NCI-H82 treated with DMSO at 0.1 percent for 48 hours (cell line): Measurements from ENCODE around the gene TGIF2.

Source experiments
- DNase-seq: peaks from one replicate; lab custom pipeline; 2025; ENCODE audit not compliant: unreplicated experiment; lab: John Stamatoyannopoulos, UW

TGIF2 gene

DNA sequence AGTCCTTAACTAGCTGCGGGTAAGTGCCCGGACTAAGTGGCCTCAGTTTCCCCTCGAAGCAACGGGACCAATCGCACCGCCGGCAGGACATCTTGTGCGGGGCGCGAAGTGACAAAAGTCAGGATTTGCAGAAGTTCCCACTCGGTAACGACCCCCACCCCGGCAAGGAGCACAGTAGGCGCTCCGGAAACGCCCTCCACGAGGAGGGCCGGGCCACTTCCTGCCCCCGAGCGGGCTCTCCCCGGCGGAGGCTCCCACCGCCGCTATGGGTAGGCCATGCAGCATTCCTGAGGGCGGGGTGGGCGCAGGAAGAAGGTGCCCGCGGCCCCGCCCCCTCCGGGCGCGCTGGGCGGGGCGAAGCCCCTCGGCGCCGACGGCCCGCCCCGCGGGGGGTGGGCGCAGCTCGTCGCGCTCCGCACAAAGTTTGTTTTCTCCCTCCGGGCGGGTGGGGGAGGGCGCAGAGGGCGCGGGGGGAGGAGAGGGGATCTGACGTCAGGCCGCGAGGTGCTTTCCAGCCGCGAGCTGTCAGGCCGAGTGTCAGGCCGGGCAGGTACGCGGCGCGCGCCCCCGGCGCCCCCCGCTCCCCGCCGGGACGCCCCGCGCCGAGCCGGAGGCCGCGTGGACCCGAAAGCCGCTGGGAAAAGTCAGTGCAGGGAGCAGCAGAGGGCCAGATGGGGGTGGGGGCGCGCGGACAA lies at the start of gene TGIF2:
Gene TGIF2, plus strand, starts transcription at position 495 of the 695 bp plus-strand sequence. CDS start 5,178 bp downstream, outside the sequence.
- peak; percentile 79 for DNase-seq

DNA sequence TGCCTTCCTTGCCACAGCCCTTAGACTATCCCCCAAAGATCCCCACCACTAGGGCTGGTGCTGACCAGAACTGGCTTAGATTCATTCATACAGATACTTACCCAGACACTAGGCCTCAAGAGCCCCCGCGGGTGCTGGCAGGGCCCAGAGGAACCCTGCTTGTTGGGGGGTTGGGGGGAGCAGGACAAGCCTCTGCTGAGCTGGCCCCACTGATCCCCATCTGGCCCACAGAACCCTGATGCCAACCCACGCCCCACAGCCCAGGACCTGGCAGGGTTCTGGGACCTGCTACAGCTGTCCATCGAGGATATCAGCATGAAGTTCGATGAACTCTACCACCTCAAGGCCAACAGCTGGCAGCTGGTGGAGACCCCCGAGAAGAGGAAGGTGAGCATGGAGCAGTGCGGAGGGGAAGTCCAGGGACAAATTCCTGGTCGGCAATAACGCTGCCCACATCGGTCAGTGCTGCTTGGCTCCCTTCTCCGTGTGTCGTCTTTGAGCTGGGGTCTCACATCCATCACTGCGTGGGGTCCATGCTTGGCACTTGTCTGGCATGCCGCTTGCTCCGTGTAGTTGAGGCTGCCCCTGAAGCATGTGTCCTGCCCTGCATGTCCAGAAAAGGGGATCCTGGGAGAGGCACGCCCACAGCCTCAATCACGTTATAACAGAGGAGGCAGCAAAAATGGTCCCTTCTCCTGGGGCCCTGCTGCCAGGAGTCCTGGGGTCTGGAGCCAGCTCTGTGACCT lies 47.6 kb upstream of the TGIF2 start:
- no peak for DNase-seq

DNA sequence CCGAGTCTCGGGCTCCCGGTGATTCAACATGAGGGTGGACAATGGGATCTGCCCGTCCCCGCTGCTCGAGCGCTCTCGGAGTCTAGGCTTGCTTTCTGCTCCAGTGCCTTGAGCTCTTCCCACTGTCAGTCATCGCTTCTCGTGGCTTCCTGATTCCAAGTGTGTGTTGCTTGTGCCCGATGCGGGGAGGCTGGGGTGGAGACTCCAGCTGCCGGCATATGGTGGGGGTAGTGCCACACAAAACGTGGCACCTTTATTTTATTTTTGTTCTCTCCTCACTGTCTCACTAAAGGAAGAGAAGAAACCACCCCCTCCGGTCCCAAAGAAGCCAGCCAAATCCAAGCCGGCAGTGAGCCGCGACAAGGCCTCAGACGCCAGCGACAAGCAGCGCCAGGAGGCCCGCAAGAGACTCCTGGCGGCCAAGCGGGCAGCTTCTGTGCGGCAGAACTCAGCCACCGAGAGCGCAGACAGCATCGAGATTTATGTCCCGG lies 46.8 kb upstream of the TGIF2 start:
- DNase-seq: no peak

DNA sequence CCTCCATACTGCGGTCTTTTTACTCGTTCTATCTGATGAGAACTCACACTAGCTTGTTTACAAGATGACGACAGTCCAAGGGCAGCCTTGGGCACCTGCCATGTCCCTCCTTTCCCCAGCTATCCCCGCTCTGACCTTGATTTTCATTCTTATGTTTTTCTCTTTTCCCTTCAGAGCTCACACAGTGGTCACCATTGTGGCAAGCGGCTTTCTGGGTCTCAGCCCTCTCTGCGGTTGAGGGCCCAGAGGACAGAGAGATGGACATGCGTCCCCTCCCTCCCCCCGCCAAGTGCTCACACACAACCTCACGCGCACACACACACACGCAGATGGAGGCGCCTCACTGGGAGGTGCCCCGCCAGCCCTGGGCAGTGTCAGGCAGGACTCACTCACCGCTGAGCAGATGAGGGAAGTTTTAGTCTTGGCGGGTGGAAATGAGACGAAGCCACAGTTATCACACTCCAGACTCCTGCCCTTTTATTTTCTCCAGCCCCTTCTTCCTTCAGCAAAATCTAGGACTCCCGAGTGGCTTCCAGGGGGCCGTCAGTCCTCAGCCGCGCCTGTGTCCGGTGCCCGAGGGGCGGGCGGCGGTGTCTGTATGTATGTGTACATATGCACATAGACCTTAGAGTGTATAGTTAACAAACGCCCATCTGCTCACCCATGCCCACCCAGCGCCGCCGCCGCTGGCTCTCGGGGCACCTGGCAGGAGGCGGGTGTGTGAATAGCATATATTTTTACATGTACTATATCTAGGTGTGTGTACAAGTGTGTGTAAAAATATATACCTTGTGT lies 45.9 kb upstream of the TGIF2 start:
- DNase-seq: no peak

DNA sequence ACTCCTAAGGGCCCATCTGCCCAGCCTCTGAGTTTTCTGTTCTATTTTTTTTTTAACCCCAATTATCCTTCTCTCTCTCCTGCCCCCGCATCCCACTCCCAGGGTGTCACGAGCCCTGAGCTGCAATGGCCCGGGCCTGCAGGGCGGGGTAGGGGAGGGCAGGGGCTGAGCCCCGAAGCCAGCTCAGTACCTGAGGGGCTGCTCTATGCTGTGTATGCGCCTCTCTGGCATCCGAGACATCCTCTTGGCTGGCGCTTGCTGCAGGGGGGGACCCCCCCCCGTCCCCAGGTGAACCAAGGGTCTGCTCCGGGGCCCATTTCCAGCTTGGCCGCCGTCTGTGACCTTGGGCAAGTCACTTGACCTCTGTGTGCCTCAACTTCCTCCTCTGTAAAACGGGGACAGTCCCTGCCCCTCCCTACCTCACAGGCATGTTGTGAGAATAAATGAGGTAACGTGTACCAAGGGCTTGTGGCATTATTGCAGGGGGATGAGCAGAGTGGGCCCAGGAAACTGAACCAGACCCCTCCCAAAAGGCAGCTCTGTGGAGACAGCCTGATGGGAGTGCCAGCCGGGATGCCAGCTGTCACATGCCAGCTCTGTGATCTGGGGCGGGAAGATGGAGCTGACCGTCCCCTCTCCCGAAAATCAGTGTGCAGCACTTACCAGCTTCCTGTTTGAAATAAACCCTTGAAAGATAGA lies 45.1 kb upstream of the TGIF2 start:
- no peak for DNase-seq

DNA sequence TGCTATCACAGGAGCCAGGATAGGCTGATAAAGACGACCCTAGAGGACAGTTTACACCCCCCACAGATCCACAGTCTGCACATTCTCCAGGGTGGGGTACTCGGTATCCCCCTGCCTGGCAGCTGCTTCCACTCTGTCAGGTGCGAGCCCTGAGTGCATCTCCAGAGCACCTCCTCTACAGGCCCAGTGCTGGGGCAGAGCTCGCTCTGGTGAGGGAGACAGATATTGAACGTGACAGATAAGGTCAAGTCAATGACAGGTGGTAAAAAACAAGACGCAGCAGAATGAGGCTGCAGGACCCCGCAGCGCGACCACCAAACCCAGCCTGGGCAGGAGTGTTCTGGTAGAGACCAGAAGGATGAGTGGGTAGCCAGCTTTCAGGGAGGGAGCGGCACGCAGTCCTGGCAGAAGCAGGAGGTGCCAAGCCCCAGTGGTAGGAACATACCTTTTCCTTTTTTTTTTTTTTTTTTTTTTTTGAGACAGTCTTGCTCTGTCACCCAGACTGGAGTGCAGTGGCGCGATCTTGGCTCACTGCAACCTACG lies 44.5 kb upstream of the TGIF2 start:
- no peak for DNase-seq

DNA sequence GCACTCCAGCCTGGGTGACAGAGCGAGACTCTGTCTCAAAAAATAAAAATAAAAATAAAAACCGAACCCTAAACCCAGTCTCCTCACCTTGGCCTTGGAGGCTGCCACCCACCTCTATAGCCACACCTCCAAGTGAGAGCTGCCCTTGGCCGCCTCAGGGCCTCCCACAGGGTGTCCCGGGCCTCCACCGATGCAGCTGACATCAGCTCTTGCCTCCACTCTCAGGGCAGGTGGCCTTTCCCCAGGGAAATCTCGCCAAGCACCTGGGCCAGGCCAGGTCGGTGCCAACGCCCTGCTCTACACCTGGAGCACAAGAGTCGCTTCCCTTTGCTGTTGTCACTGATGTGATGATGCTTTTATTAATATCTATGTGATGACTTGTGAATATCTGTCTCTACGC lies 41.0 kb upstream of the TGIF2 start:
- DNase-seq: no peak

DNA sequence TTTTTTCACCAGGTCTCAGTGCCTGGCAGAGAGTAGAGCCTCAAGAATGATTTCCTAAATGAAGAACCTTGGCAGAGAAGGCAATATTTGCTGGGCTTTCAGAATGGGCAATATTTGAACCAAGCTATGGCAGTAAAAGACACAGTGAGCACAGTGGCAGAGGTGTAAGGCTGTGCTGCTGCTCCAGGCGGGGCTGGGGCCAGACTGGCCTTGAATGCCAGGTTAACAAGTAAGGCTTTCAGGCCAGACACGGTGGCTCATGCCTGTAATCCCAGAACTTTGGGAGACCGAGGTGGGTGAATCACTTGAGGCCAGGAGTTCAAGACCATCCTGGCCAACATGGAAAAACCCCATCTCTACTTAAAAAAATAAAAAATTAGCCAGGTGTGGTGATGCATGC lies 40.6 kb upstream of the TGIF2 start:
- no peak for DNase-seq

DNA sequence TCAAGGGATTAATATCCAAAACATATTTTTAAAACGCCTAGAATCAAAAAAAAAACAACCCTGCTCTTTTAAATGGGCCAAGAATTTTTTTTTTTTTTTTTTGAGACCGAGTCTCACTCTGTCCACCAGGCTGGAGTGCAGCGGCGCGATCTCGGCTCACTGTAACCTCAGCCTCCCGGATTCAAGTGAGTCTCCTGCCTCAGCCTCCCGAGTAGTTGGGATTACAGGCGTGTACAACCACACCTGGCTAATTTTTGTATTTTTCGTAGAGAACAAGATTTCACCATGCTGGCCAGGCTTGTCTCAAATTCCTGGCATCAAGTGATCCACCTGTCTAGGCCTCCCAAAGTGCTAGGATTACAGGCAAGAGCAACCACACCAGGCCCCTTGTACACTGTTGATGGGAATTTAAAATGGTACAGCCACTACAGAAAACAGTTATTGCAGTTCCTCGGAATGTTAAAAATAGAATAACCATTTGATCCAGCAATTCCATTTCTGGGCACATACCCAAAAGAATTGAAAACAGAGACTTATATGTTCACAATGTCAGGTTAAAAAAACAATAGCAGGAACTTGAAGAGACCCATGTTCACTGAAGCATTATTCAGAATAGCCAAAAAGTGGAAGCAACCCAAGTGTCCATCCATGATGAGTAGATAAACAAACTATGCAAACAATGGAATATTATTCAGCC lies 35.2 kb upstream of the TGIF2 start:
- DNase-seq: no peak

DNA sequence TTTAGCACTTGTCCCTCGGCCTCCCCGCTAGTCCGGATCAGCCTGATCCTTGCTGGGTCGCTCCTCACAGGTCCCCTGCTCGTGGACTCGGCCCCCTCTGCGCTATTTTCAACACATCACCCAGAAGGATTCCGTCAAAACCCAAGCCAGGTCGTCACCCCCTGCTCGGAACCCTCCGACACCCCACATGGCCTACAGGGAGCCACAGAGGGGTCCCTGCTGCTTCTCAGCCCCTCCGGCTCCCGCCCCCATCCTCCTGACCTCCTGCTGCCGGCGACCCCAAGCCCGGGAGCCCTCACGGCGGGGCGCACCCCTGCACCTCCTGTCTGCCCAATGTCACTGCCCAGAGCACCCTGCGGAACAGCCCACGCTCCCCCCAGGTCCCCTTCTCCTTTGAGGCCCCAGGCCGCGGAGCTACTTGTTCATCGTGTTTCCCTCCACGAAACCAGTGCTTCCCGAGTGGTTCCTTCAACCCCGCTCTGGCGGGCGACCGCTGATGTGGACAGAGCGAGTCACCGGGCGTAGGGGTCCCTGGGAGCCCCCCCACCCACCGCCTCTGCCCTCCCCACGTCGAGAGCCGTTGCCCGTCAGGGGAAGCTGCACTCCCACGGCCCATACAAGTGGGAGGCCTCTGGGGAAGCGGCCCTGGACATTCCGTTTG lies 32.7 kb upstream of the TGIF2 start:
- no peak for DNase-seq

DNA sequence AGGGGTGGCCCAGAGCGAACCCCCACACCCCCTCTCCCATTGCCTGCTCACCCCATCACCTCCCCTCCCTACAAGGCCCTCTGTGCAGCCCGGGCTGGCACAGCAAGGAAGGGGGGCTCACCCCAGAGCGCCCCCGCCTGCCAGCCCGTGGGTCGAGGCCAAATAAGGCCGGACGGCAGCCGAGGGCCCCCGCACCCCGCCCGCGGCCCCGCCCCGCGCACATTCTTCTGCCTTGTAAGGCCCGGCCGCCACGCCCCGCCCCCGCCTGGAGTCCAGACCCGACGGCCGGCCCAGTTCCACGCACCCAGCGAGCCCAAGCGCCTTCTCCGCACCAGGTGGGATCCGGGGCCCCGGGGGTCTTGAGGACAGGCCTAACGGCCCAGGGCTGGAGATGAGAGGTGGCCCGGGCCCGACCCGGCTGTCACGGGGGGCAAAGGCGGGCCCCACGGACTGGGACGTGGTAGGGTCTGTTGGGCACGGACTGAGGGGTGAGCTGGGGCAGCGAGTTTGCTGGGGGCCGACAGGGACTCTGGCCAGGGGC lies 32.1 kb upstream of the TGIF2 start, which contains the start of gene MYL9:
Gene MYL9, plus strand, starts transcription at position 293 of the 541 bp plus-strand sequence. CDS start 3,366 bp downstream, outside the sequence.
- DNase-seq: no peak

DNA sequence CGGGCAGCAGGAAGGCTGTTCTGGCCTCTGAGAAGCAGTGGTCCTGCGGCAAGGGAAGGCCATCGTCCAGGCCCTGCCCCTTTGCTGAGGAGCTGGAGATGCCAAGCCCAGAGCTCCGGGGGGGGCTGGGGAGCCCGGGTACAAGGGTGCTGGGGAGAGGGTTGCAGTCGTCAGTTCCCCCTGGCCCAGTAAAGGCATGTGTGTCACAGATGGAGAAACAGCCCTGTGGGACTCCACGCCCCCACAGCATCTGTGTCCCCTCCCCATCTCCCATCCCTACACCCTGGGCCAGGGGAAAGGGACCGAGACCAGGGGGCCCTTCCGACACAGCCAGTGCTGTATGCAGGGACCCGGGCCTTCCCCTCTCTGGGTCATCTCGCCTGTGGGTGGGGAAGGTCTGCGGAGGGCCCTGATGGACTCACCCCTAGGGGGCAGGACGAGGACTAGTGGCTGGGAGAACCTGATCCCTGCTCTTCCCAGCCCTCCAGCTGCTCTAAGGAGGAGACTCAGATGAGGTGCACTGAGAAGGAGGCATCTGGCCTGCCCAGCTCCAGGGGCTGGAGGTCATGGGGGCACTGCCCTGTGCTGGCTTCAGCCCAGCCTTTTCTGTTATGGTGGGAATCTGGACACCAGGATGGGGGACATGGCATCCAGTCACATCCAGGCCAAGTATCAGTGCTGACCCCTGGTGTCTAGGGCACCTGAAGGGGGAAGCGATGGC lies 31.5 kb upstream of the TGIF2 start:
- no peak for DNase-seq

DNA sequence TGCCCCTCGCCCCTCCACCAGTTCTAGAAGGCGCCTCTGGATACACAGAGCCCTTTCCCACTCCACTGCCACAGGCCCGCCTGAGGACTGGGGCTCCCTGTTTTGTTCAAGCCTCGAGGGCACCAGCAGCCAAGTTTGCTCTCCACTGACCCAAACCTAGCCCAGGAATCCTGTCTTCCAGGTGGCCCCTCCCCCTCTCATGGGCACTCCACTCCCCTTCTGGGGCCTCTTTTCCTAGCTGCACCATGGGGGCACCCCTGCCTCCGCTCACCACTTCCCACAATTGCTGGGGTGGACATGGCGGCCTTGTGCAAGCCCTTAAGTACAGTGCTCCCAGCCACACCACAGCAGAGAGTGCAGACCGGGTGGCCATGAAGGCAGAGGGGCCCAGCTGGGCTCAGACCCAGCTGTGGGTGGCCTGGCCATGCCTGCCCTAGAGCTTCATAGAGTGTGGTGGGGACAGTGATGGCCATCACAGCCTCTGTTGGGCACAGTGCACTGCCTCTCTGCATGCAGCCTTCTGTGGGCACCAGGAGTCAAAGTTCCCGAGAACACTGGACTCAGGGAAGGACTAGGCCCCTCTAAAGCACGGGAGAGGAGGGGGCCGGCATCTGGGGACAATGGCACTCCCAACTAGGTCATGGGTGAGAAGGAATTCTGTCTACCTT lies 30.7 kb upstream of the TGIF2 start:
- DNase-seq: no peak

DNA sequence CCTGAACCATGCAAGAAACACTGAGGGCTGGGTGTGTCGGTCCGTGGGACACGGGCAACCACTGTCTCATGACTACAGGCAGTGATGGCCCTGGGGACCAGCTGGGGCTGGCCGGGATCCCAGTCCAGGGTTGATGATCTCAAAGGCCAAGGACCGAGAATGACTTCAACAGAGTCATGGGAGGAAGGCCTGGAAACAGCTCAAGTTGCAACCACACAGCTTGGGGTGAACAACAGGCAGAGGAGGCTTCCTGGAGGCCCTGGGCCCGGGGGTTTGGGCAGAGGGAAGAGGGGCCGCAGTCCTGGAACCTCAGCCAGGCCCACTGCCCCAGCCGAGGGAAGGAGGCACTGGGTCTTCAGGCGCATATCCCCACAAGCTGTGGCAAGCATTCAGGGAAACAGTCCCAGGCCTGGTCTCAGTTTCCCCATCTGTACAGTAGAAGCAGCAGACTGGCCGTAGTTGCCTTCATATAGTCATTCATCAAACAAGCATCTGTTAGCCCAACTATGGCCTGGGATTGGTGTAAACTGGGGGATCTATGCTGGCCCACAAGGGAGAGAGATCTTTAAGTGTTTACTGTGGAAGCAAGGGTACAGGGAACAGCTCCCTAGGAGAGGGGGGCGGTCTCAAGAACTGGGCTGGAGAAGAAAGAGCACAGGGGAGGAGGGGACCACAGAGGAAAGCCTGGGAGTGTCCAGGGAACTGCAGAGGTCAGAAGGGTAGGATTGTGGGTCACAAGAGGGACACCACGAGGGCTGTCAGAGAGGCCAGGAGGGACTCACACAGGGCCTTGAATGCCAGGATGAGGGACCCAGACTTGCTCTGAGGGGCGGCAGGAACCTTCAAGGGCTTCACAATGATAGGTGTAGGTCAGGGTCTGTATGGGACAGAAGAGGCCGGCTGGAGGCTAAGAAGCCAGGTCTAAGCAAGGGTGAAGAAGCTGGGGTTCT lies 29.9 kb upstream of the TGIF2 start:
- no peak for DNase-seq

DNA sequence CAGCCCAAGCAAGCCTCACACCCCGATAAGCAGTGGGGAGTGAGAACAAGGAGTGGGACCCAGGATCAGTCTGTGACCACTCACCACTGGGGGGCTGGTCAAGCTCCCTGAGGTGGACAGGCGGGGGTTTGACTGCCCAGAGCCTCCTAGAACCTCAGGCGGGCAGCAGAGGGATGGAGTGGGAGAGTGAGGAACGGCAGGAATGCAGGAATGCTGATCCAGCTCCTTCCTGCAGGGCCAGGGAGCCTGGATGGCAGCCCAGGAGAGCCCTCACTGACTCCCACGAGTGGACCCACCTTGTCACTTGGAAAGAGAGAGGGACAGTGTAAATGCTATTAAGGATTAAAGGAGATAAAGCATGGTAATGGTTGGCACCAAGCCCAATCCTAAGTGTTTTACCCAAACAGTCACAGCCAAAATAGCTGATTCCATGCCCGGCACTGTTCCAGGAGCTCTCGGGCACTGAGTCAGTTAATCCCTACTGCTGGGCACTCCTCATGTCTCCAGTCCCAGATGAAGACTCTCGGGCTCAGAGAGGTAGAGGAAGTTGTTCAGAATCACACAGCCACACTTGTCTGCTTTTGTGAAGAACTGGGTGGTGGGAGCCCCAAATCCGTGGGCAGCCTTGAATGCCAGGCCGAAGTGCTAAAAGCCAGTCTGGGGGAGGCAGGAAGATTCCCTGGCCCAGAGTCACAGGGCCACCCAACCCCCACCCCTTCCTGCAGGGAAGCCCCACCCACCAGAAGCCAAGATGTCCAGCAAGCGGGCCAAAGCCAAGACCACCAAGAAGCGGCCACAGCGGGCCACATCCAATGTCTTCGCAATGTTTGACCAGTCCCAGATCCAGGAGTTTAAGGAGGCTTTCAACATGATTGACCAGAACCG lies 29.0 kb upstream of the TGIF2 start:
- DNase-seq: peak; percentile 8
